B cell (primary cell): ENCODE measurements around the gene CAPN15.

Source experiments
- EZH2 ChIP-seq: IDR thresholded peaks from 2 replicates; pipeline ENCODE4 v1.6.1; 2012; ENCODE audit warnings: borderline replicate concordance, low read depth, mild to moderate bottlenecking, moderate library complexity, low read length; ENCODE audit not compliant: insufficient read depth, poor library complexity, severe bottlenecking
- TF ChIP-seq, protein P1 (sequence below): fragments of 200-600 bp; IDR thresholded peaks from one replicate; pipeline ENCODE4 v1.8.0; 2022; ENCODE audit warnings: antibody characterized with exemption, mild to moderate bottlenecking

DNA sequence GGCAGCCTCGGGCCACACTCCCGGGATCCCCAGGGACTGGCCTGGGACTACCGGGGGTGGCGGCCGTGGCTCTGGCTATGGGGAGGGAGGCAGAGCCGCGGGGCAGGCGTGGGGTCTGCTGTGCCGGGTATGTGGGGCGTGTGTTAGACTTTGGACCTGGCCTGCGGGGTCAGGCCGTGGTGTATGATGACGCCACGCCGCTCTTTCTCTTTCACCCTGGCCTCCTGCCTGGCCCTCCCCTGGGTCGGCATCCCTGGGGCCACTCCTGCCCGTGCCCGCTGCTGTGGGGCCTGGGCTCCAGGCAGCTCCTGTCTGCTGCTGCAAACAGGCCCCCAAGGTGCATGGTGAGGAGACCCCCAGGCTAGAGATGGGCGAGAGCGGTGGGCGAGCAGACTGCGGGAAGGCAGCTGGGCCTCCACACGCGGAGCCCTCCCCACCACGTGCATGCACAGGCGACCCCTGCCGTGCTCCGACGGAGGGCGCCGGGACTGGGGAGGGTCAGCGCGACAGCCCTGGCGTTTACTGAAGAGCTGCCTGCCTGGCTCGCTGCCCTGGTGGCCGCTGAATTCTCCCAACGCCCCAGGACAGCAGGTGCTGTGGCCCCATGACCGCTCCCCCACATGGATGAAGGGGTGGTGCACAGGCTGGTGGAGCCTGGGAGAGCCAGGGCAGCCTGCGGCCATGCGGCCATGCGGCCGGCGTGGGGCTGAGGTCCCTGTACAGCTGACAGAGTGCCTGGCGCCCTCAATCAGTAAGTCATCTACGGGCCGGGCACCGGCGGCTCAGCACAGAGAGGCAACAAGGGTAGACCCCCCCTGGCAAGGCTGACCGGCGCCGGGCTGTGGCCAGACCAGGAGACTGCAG is 16.0 kb downstream of the CAPN15 start:
- TF ChIP-seq, protein P1, sequence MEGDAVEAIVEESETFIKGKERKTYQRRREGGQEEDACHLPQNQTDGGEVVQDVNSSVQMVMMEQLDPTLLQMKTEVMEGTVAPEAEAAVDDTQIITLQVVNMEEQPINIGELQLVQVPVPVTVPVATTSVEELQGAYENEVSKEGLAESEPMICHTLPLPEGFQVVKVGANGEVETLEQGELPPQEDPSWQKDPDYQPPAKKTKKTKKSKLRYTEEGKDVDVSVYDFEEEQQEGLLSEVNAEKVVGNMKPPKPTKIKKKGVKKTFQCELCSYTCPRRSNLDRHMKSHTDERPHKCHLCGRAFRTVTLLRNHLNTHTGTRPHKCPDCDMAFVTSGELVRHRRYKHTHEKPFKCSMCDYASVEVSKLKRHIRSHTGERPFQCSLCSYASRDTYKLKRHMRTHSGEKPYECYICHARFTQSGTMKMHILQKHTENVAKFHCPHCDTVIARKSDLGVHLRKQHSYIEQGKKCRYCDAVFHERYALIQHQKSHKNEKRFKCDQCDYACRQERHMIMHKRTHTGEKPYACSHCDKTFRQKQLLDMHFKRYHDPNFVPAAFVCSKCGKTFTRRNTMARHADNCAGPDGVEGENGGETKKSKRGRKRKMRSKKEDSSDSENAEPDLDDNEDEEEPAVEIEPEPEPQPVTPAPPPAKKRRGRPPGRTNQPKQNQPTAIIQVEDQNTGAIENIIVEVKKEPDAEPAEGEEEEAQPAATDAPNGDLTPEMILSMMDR = no peak
- no peak for TF ChIP-seq EZH2
